GM18907 (cell line): ENCODE data around the gene DCBLD2.

Source experiments
- ATAC-seq: cut with Tn5 transposase; IDR thresholded peaks from one replicate; pipeline ENCODE4 v1.9.1; 2021; ENCODE audit warnings: mild to moderate bottlenecking, moderate library complexity; ENCODE audit not compliant: unreplicated experiment

DCBLD2 gene

DNA sequence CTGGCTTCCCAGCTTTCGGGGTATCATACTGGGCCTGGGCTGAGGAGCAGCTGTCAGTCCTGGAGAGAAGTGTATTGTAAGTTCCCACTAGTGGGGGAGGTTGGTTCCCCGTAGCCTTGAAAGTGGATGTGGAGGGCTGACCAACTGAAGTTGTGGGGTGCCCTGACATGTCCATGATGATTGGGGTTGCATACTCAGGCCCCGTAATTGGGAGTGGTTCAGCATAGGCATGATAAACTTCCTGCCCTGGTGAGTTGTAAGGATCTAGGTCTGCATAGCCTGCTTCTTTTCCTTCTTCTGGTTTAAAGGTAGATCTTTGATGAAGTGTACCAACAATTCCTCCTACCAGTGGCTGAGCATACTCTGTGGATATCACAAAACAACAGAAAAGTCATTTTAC lies 102.0 kb downstream of the DCBLD2 start:
- no peak for ATAC-seq

GRCh38 chr3:98798820-98799219 lies 102.7 kb downstream of the DCBLD2 start:
- no peak for ATAC-seq

DNA sequence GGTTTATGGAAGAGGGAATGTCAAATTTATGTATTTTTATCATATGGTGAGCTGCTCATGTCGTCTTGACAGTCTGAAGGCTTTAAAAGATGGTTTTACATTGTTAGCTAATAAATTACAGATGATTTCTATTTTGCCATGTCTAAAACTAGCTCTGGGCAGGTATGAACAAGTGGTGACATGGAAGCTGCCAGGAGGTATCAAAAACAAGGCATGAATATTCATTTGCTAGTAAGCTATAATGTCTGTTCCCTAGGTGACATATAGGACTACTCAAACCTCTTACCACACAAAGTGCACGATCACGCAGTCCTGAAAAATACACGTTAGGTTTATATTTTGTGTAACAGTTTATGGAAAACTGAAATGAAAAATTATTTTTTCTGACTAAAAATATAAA lies 103.6 kb downstream of the DCBLD2 start:
- no peak for ATAC-seq

DNA sequence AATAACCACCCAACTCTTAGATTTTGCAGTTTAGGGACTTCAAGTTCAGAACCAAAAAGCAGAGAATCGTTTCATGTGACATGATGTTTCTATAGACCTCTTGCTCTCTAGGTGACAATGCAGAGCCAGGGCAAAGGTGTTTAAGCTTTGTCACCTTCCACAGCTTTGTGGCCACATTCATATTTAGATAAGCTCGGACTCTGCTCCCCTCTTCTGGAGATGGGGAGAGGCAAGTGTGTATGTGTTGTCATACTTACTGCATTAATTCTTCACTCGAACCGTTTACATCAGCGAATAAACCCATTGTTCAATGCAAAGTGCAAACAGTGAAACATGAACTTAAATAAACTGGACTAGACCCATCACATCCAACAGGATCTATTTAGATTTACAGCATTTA lies 105.2 kb downstream of the DCBLD2 start:
- no peak for ATAC-seq

- no peak for ATAC-seq
Measured at GRCh38 chr3:98793971-98794370, 107.5 kb downstream of the DCBLD2 start.

DNA sequence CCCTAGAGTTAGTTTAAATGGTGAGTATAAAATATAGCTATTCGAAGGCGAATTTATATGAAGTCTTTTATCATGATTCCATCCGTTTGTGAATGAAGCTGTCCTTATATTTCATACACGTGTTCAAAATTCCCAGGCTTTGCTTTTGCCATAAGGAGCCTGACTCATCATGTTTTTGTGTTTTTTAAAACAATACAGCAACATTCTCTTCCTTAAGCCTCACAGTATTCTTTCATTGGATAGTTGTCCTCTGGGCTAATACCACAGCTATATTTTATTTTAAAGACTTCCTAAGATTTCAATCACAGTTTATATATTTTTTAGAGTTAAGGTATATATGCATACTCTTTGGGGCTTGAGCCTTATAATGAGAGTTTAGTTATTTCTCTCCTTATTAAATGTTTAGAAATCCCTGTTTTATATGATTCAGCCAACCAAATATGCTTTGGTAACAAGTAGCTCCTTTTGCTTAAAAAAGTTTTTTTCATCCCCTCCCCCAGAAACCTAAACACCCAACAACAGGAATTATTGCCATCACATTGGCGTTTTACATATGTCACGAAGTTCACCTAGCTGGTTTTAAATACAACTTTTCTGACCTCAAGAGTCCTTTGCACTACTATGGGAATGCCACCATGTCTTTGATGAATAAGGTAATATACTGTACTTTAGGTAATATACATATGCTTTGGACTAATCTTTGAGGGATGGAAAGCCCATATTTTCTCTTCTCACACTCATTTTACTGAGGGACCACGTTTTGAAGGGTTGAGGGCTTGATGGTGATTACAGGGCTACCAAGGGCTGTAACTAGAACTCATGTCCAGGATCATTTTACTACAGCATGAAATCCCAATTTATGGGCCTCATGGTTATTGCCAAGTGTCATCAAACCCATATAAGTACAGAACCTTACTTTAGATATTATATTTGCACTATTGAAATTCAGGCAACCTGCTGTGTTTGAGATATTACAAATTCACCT lies 109.9 kb downstream of the DCBLD2 start:
- ATAC-seq, result no peak

GRCh38 chr3:98788651-98789050 lies 112.8 kb downstream of the DCBLD2 start:
- no peak for ATAC-seq

DNA sequence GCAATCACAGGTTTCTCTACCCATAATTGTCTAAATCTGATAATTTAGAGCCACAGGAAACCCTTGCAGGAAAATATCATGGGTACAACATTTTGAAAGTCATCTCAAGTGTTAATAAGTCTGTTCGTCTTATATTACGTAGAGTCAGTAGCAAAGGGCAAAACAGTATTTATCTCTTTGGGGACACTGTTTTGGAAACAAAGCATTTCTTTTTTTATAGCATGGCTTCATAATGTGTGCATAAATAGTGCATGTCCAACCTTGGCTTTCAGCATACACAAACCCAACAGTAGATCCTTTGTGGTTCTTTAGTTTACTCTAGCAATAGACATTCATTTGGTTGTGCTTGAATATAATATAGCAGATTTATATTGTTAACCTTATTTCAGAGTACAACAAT lies 114.3 kb downstream of the DCBLD2 start:
- no peak for ATAC-seq

DNA sequence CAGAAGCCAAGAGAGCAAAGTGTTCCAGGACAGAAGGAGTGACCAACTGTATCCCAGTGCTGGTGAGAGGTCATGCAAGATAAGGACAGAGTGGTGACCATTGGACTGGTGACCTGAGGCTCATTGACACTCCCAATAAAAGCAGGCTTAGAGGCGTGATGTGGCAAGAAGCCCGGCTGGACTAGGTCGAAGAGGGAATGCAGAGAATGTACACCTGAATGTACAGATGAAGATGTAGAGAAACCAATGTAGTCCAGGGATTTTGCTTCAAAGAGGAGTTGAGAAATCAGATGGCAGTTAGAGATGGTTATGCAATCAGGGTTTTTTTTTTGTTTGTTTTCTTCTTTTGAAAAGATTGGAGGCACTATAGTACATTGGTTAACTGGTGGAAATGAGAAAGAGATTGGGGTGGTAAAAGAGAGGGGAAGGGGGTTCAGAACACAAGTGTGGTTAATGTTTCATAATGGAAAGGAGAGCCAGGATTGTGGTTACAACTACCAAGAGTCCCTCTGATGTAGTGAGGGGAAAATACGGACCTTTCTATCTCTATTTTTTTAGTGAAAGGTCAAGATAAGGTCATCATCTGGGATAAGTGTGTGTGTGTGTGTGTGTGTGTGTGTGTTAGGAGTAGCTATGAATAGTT lies 115.0 kb downstream of the DCBLD2 start:
- ATAC-seq, result no peak

- ATAC-seq, result no peak
Measured at GRCh38 chr3:98784666-98785600, 116.6 kb downstream of the DCBLD2 start.

- no peak for ATAC-seq
Measured at GRCh38 chr3:98784042-98784441, 117.5 kb downstream of the DCBLD2 start.

DNA sequence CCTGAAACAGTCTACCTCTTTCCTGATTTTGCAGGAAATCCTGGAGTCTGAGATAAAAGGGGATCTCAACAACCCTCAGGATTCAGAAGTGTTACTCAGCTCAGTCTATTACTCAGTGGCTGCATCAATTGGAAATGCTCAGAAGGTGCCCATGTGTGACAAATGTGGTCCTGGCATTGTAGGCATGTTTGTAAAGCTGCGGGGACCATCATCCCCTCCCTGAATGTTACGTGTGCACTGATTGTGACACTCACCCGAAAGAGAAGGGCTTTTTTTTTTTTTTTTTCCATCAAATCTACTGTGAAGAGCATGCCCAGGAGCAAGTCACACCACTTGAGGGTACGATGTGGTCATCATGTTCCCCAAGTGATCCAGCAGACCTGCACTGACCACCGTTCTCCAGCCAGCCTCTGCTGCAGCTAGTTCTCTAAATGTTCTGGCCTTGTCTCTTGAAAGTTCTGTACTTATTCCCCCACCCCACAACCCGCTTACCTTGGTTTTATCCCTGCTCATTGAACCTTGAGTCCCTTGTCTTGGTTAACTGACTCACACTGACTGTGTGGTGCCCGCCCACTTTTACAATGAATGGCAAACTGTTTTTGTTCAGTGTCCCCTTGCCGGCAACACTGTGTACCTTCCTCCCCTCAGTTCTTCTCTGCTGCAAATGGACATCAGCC lies 118.5 kb downstream of the DCBLD2 start:
- no peak for ATAC-seq

- no peak for ATAC-seq
Measured at GRCh38 chr3:98780343-98780742, 121.2 kb downstream of the DCBLD2 start.

DNA sequence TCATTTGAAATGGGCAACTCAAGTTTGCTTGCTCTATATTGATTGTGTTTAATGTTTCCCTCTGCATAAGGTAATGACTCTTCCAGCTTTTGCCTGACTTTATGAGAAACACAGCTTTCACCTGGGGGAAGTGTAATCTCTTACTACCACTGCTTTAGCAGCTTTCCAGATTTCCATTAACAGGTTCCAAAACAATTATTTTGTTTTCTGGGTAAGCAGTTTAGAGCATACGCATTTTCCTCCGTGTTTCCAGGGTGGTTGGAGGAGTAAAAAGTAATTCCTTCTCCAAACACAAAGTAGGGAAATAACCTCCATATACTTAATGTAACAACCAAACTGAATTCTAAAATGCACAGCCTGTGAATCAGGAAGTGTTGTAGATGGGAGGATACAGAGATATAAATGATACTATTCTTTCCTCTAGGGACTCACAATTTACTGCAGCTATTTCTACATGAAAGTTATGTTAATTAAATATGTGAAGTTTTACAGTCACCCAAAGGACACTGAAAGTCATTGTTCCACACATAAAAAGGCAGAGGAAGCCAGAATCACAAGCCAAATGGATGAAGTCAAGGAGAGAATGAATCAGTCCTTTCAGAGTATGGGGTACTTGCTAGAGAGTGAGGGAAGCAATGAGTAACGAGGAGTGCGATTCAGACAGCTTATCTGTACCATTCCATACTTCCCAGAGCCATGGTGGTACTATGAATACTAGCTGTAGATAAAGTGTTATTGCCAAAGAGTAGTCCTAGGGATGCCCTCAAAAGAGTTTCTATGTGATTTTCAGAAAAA lies 121.8 kb downstream of the DCBLD2 start:
- ATAC-seq, result no peak

- ATAC-seq, result no peak
Measured at GRCh38 chr3:98778852-98779413, 122.6 kb downstream of the DCBLD2 start.

DNA sequence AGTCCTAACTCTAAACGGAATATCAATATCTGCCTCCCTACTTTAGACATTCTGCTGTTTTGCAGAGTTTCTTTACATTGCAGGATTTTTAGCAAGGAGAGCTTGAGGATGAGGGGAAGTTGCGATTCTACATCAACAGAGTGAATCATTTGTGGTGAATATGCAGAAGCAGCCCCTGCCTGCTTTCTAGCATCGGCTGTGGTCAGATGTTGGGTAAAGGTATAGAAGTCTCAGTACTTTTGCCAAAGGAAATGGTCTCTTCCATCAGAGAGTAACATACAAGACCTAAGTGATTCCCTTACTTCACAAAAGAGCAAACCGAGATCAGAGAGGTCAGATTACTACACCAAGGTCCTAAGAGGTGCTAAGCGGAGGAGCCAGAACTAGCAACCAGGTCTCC lies 123.1 kb downstream of the DCBLD2 start:
- no peak for ATAC-seq

GRCh38 chr3:98777801-98778220 lies 123.7 kb downstream of the DCBLD2 start:
- no peak for ATAC-seq

- no peak for ATAC-seq
Measured at GRCh38 chr3:98777286-98777685, 124.2 kb downstream of the DCBLD2 start.

DNA sequence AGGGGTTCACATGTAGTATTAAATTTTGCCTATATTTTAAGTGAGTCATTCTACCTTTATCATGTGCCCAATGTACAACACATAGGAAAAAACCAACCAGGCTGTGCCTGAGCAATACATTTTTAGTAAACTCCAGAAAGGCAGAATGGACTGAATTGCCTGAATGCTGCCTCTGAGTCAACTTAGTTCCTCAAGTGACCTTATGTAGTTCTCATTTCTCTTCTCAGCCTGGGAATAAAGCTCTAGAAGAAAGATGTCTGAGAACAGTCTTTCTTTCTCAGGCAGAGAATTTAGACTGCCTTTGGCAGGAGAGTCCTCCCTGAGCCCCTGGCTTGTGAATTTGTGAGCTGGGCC lies 125.4 kb downstream of the DCBLD2 start:
- no peak for ATAC-seq
